NCI-H748 treated with DMSO at 0.1 percent for 48 hours (cell line): Measurements from ENCODE around the gene BIRC5.

Experiments
- DNase-seq: peaks from one replicate; lab custom pipeline; 2025; lab: John Stamatoyannopoulos, UW

BIRC5 gene

DNA sequence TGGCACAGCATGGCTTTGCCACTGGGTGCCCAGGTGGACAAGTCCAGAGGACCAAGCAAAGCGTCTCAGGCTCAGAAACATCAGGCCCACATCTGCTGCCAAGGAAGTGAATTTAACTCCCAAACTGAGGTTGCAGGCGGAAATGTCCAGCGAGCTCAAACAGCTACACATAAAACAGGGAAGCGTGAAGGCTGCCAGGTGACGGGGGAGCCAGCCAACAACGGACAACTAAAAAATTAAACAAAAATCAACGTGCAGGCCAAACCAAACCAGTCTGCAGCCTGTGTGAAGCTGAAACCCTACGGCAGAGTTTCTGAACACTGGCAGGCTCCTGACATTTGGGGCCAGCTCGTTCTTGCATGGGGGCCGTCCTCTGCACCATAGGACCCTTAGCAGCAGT lies 29.7 kb upstream of the BIRC5 start:
- DNase-seq, result no peak

DNA sequence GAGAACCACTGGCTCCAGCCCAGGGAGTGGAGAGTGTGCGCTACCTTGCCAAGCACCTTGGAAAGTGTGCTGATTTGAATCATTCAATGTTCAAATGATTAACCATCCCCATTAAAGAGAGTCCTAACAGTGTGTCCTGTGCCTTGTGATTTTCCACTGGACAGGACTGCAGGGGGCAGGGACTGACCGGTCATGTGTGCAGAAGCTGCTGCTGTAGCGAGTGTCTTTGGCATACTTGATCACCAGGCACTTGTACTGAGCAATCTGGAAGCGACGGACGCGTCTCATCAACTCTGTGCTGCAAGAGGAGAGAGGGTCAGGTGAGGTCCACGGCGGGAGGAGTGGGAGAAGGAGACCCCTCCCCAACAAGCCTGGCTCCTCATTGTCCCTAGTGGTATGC lies 29.2 kb upstream of the BIRC5 start:
- no peak for DNase-seq

DNA sequence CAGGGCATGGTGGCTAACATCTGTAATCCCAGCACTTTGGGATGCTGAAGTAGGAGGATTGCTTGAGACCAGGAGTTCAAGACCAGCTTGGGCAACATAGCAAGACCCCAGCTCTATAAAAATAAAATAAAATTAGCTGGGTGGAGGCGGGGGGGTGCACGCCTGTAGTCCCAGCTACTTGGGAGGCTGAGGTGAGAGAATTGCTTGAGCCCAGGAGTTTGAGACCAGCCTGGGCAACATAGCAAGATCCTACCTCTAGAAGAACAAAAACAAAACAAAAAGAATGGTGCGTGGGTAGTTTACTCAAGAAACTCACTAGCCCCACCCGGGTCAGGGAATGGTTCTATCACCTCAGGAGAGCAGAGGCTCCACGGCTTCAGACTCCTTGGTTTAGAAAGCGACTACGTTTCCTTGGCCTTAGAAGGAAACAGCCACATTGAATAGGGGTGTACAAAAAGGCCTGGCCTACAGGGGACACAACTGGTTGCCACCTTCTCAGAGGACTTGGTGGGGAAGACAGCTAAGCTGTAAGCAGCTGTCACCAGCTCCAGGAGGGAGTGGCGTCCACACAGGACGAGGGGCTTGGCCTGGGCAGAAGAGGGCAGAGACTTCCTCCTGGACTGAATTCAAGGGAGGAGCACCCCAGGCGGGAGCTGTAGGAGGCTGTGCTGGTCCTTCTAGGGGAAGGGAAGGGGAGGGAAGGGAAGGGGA lies 27.9 kb upstream of the BIRC5 start:
- DNase-seq, result no peak

DNA sequence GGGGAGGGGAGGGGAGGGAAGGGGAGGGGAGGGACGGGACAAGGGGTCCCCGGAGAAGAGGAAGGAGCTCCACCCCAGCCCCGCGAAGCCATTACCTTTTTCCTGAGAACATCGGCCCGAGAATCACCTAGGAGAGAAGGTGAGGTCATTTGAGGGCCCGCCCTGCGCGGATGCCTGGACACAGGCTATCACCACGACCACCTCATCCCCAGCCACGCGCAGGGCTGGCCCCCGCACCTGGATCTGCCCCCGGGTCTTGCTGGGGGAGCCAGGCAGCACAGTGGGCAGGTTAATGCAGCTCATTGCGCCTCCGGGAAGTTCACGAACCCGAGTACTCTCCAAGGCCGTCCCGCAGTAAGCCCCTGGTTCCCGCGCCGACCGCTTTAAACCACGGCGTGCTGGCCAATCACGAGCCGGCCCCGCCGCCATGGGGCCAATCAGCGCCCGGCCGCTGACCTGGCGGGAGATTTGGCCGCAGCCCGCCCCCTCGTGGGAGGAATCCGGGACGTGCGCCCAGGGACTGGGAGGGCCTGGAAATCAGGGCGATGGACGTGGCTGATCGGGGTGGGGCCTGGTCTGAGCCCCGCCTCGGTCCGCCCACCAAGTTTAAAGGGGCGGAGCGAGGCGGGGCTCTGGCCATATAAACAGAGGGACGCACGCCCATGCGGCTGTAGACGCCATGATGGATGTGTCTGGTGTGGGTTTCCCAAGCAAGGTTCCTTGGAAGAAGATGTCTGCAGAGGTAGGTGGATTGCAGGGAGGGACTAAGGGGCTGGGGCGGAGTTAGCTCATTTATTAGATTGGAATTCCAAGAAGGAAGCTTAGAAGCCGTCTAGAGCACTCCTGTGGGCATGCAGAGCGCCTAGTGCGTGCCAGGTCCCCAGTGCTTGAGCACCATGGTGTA lies 27.1 kb upstream of the BIRC5 start, which contains the start of the genes AFMID and TK1:
Gene AFMID (plus strand): TSS at position 671 of the 904 bp plus-strand sequence. CDS start 9 bp downstream, at position 680.
Gene TK1 (minus strand): TSS at position 361 of the 904 bp plus-strand sequence. CDS start 58 bp downstream, at position 303.
- peak; percentile 81 for DNase-seq

DNA sequence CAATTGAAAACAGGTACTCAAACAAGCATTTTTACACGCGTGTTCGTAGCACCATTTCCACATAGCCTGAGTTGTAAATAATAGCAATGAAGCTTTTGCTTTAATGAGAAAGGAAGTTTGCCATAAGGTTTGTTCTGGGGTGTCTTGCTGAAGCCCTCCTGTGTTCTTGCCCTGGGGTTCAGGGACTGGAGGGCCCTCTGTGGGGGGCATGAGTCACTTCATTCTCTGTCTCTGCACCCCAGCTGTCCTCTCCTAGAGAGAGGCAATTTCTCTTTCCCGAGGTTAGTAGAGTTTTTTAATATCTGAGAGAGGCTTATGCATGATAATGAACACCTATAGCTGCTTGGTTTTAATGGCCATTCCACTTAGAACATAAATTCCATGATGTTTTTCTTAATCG lies 17.3 kb upstream of the BIRC5 start:
- no peak for DNase-seq

DNA sequence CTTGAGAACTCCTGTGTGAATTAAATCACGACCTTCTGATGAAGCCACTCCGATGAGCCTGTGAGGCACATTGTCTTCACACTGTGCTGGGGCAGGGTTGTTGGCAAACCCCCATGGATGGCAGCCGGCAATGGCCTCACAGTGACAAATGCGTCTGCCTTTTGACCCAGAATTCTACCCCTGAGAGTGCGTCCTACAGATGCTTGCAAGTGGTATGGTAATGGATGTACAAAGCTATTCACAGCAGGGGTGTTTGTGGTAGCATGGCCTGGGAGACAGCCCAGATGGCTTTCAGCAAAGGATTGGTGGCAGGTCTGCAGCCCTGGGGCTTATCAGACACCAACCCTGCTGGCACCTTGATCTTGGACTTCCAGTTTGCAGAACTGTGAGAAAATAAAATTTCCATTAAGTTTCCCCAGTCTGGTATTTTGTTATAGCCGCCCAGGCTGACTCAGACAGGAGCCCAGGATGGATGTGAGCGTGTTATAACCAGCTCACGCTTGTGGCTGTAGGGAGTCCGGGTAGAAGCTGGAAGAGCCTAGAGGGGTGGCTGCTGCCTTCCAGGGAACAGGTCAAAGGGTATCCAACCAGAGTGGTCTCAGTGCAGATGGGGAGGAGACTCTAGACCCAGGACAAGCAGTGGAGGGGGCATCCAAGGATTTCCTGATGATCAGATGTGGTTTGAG lies 16.8 kb upstream of the BIRC5 start:
- no peak for DNase-seq

DNA sequence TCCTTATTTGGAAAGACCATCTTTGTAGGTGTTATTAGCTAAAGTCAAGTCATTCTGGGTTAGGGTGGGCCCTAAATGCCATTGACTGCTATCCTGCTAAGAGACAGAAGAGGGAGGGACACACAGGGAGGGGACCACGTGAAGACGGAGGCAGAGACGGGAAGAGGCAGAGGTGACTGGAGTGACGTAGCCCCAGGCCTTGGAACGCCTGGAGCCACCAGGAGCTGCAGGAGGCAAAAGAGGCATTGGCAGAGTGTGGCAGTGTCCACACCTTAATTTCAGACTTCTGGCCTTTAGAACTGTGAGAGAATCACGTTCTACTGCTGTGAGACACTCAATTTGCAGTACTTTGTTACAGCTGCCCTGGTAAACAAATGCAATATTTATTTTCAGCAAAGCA lies 13.6 kb upstream of the BIRC5 start:
- no peak for DNase-seq

DNA sequence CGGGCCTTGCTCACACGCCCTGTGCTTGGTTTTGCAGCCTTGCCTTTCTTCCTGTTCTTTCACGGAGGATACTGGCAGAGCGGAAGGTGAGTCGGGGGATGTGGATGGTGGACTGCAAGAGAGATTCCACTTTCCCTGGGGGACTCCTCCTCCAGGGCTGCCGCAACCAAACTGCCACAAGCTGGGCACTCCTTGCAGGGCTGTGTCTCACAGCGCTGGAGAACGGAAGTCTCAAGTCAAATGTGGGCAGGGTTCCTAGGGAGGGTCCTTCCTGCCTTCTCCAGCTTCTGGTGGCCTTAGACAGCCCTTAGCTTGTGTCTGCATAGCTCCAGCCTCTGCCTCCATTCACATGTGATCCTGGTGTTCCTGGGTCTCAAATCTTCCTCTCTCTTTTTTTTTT lies 11.4 kb upstream of the BIRC5 start:
- no peak for DNase-seq

DNA sequence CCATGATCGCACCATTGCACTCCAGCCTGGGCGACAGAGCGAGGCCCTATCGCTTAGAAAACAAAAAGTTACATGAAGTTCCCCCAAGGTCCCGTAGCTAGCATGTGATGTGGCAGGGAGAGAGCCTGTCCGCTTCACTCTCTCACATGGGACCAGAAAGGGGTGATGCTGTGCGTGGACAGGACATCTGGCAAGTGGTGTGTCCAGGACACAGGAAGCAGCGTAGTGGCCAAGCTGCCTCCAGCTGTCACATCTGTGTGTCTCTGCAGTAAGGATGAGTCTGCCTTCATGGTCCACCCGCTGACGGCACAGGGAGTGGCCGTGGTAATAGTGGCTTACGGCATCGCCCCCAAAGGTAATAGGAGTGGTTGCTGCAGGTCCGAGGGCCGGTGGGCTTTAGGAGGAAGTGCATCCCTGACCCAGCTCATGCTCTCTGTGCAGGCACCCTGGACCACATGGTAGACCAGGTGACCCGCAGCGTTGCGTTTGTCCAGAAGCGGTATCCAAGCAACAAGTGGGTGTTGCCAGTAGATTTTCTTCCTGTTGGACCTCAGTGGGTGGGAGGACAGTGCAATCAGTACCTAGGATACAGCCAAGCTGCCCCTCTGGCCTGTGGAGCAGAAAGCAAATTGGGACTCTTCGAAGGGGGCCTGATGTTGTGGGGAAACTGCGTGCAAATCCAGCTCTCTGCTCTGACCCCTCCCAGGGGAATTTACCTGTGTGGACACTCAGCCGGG lies 9.5 kb upstream of the BIRC5 start:
- DNase-seq, result no peak

DNA sequence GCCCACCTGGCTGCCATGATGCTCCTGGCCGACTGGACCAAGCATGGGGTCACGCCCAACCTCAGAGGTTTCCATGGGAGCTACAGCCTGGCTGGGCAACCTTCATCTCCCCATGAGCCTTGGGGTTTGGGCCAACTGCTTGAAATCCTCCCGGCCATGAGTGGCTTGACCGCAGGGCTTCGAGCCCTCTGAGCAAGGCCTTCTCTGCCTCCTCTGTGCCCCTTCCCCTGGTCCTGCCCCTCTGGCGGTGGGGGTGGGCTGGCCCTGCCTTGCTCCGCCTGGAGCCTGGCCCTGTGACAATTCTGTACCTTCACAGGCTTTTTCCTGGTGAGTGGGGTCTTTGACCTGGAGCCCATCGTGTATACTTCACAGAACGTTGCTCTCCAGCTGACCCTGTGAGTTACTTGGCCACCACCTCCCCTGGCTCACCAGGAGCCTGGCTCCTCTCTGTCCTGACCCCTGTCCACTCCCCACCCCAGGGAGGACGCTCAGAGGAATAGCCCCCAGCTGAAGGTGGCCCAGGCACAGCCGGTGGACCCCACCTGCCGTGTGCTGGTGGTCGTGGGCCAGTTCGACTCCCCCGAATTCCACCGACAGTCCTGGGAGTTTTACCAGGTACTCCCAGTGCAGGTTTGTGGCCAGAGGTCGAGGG lies 8.8 kb upstream of the BIRC5 start:
- DNase-seq, result no peak

DNA sequence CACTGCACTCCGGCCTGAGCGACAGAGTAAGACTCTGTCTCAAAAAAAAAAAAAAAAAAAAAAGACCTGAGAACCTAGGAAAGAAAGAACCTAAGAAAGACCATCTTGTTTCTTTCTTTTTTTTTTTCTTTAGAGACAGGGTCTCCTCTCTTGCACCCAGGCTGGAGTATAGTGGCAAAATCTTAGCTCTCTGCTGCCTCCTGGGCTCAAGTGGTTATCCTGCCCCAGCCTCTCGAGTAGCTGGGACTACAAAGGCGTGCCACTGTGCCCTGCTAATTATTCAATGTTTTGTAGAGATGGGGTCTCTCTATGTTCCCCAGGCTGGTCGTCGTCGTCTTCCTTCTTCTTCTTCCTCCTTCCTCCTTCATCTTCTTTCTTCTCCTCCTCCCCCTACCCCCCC lies 7.8 kb upstream of the BIRC5 start:
- no peak for DNase-seq

DNA sequence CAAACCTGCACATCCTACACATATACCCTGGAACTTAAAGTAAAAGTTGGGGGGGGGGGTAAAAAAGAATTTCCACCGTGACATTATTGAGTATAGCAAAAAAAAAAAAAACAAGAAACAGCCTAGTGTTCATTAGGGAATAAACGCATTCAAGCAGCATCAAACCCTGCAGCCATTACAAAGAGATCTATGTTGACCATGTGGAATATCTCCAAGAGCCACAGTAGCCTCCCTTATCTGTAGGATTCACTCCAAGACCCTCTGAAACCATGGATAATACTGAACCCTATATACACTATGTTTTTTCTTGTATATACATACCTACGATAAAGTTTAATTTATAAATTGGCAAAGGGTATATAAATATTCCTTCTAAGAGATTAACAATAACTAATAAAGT lies 5.6 kb upstream of the BIRC5 start:
- DNase-seq, result no peak

DNA sequence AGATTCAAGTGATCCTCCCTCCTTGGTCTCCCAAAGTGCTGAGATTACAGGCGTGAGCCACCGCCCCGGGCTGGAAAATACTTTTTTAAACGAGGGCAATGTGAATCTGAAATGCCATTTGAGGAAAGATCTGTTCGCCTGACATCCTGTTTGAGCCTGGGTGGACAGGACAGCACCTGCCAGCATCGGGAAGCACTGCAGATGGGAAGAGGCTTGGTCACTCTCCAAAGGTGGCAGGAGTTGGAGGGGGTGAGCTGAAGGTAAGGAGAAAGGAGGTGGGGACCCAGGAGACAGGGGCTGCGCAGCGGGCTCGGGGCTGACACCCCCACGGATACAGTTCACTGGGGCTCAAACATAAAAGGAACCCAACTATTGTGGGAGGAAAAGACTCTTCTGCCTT lies 3.9 kb upstream of the BIRC5 start:
- DNase-seq, result no peak

DNA sequence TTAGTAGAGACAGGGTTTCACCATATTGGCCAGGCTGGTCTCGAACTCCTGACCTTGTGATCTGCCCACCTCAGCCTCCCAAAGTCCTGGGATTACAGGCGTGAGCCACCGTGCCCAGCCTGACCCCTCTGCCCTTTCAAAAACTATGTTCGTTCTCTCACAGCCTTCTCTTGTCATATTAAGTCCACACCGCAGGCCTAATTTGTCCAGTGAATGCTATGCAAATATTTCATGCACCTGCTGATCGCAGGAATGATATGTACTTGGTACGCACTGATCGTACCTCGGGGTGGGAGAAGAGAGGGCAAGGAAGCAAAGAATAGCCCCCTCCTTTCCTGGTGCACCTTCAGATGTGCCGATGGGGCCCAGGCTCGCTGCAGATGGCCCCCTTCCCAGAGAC lies 3.0 kb upstream of the BIRC5 start:
- no peak for DNase-seq

DNA sequence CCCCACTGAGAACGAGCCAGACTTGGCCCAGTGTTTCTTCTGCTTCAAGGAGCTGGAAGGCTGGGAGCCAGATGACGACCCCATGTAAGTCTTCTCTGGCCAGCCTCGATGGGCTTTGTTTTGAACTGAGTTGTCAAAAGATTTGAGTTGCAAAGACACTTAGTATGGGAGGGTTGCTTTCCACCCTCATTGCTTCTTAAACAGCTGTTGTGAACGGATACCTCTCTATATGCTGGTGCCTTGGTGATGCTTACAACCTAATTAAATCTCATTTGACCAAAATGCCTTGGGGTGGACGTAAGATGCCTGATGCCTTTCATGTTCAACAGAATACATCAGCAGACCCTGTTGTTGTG lies 631 bp downstream of the BIRC5 start:
- DNase-seq, result no peak

DNA sequence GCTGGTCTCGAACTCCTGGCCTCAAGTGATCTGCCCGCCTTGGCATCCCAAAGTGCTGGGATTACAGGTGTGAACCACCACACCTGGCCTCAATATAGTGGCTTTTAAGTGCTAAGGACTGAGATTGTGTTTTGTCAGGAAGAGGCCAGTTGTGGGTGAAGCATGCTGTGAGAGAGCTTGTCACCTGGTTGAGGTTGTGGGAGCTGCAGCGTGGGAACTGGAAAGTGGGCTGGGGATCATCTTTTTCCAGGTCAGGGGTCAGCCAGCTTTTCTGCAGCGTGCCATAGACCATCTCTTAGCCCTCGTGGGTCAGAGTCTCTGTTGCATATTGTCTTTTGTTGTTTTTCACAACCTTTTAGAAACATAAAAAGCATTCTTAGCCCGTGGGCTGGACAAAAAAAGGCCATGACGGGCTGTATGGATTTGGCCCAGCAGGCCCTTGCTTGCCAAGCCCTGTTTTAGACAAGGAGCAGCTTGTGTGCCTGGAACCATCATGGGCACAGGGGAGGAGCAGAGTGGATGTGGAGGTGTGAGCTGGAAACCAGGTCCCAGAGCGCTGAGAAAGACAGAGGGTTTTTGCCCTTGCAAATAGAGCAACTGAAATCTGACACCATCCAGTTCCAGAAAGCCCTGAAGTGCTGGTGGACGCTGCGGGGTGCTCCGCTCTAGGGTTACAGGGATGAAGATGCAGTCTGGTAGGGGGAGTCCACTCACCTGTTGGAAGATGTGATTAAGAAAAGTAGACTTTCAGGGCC lies 5.5 kb downstream of the BIRC5 start:
- DNase-seq, result no peak

DNA sequence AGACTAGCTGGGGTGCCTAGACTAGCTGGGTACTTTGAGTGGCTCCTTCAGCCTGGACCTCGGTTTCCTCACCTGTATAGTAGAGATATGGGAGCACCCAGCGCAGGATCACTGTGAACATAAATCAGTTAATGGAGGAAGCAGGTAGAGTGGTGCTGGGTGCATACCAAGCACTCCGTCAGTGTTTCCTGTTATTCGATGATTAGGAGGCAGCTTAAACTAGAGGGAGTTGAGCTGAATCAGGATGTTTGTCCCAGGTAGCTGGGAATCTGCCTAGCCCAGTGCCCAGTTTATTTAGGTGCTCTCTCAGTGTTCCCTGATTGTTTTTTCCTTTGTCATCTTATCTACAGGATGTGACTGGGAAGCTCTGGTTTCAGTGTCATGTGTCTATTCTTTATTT lies 9.0 kb downstream of the BIRC5 start:
- DNase-seq, result no peak

DNA sequence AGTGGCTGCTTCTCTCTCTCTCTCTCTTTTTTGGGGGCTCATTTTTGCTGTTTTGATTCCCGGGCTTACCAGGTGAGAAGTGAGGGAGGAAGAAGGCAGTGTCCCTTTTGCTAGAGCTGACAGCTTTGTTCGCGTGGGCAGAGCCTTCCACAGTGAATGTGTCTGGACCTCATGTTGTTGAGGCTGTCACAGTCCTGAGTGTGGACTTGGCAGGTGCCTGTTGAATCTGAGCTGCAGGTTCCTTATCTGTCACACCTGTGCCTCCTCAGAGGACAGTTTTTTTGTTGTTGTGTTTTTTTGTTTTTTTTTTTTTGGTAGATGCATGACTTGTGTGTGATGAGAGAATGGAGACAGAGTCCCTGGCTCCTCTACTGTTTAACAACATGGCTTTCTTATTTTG lies 9.7 kb downstream of the BIRC5 start:
- DNase-seq, result no peak

DNA sequence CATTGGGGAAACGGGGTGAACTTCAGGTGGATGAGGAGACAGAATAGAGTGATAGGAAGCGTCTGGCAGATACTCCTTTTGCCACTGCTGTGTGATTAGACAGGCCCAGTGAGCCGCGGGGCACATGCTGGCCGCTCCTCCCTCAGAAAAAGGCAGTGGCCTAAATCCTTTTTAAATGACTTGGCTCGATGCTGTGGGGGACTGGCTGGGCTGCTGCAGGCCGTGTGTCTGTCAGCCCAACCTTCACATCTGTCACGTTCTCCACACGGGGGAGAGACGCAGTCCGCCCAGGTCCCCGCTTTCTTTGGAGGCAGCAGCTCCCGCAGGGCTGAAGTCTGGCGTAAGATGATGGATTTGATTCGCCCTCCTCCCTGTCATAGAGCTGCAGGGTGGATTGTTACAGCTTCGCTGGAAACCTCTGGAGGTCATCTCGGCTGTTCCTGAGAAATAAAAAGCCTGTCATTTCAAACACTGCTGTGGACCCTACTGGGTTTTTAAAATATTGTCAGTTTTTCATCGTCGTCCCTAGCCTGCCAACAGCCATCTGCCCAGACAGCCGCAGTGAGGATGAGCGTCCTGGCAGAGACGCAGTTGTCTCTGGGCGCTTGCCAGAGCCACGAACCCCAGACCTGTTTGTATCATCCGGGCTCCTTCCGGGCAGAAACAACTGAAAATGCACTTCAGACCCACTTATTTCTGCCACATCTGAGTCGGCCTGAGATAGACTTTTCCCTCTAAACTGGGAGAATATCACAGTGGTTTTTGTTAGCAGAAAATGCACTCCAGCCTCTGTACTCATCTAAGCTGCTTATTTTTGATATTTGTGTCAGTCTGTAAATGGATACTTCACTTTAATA lies 10.4 kb downstream of the BIRC5 start:
- no peak for DNase-seq
